Measurements from ENCODE around the gene CIC. TPM values are rescaled to one million over a fixed set of nuclear protein-coding genes. Genes with fewer than 3 reads are reported as not detected.
A peak's percentile ranks its signal among the peaks of the same experiment; 100 is the strongest.

Gene CIC
- polyA plus RNA-seq, 2 of the 4 experiments (the other 2 are of a cell fraction): 7.2 to 56.4 TPM

DNA sequence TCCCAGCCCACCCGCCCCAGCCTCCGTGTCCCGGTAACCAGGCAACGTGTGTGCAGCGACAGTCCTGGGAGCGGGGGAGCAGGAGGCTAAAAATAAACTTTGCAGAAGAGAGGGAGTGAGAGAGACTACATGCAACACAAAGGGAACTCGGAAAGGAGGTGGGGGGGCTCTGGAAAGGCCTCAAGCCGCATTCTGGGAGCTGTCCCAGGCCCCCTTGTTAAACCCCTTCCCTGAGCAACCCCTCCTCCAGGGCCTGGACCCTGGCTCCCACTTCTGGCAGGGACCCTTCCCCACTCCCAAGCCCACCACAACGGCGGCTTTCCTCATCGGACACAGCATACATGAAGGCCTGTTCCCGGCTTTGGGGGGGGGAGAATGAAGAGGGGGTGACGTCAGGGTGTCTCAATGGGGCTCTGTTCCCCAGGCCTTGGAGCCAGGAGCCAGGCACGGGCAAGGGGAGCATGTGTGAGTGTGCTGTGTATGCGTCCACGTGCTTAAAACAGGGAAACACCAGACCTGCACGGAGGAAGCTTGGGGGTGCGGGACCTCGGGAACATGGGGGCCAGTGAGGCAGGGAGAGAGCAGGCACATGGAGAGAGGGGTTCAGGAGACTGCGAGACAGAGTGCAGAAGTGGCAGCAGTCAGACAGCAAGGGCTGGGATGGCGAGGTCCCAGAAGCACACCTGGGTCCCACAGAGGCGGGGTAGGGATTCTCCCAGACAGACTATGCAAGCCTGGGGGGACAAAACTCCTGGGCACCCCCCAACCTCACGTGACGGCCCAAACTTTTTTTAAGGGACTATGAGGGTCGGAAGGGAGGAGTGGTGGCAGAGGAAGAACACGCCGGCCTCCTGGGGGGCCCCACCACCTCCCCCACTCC lies 16.4 kb upstream of the CIC start (continued):
- no peak for TF ChIP-seq CTCF (IDR thresholded peaks at IDR 0.05)
- TF ChIP-seq FOXS1 (CRISPR knock-in tag; IDR thresholded peaks at IDR 0.05): no peak
- no peak for TF ChIP-seq KDM5A (IDR thresholded peaks at IDR 0.05)
- TF ChIP-seq ZC3H11A (IDR thresholded peaks at IDR 0.05): no peak
- no peak for TF ChIP-seq ATOH8 (CRISPR knock-in tag; IDR thresholded peaks at IDR 0.05; ENCODE audit: low read depth)
- no peak for TF ChIP-seq POLR2A (IDR thresholded peaks at IDR 0.05; ENCODE audit: low read length)
- TF ChIP-seq, protein P1, sequence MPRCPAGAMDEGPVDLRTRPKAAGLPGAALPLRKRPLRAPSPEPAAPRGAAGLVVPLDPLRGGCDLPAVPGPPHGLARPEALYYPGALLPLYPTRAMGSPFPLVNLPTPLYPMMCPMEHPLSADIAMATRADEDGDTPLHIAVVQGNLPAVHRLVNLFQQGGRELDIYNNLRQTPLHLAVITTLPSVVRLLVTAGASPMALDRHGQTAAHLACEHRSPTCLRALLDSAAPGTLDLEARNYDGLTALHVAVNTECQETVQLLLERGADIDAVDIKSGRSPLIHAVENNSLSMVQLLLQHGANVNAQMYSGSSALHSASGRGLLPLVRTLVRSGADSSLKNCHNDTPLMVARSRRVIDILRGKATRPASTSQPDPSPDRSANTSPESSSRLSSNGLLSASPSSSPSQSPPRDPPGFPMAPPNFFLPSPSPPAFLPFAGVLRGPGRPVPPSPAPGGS (IDR thresholded peaks at IDR 0.05): 0 out of 3 replicates have a peak, but pooled peaks have one; percentile 15
- no peak for TF ChIP-seq FOSL2 (IDR thresholded peaks at IDR 0.05)
- TF ChIP-seq FOSL2 (CRISPR knock-in tag; IDR thresholded peaks at IDR 0.05): no peak
- no peak for TF ChIP-seq EHMT2 (IDR thresholded peaks at IDR 0.05; ENCODE audit: low read depth)
- no peak for TF ChIP-seq CHD4 (IDR thresholded peaks at IDR 0.05; ENCODE audit: borderline replicate concordance)
- no peak for TF ChIP-seq ZSCAN20 (CRISPR knock-in tag; IDR thresholded peaks at IDR 0.05)
- 0 out of 5 replicates have a peak, but pooled peaks of 1 of the 2 experiments have one; percentile 3 for TF ChIP-seq JUN (IDR thresholded peaks at IDR 0.05)
- no peak for TF ChIP-seq RARB (CRISPR knock-in tag; IDR thresholded peaks at IDR 0.05)
- no peak for TF ChIP-seq CHD2 (IDR thresholded peaks at IDR 0.05; ENCODE audit: low read length, partially characterized antibody)

DNA sequence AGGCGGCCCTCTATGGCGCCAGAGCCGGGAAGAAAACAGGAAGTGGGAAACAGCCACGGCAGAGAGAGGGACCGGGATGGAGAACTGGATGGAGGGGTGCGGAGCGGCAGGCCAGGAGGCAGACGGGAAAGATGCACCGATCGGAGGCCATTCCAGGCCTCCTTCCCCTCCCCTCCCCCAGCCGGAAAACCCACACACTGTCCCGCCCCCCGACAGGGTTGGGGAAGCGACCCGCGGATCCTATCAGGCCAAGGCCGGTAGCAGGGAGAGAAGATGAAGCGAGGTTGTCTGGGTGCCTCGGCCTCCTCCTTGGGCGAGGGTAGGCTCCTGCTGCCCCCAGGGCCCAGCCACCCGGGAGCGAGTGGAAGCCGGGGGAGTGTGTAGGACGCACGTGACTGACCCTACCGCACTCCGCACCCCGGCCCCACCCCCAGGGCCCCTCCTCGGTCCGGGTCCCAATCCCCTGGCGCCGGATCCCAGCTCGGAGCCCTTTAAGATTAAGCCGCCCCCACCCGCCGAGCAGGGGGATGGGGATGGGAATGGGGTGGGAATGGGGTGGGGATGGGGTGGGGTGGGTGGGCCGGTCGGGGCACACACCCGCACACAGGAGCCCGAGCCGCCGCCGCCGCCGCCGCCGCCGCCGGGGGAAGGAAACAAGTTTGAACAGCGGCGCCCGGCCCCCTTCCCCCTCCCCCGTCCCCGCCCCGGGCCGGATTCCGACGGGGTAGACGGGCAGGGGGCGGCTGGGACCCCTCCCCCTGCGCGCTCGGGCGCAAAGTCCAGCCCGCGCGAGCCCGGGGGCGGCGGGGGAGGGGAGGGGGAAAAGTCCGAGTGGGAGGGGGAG lies 15.6 kb upstream of the CIC start:
- H3K4me2 ChIP-seq: peak overlapping the region; percentile 92
- peak; percentile 37; the same call in 1 of the 2 replicates for TF ChIP-seq PHF8 (IDR thresholded peaks at IDR 0.05; ENCODE audit: borderline replicate concordance, low read depth)
- peak in 1 of 2 experiments; percentile 63; a peak in 2 of 5 replicates for TF ChIP-seq EP300 (IDR thresholded peaks at IDR 0.05)
- TF ChIP-seq CBX8 (IDR thresholded peaks at IDR 0.05): no peak
- TF ChIP-seq, protein P2, sequence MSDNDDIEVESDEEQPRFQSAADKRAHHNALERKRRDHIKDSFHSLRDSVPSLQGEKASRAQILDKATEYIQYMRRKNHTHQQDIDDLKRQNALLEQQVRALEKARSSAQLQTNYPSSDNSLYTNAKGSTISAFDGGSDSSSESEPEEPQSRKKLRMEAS (IDR thresholded peaks at IDR 0.05): peak; percentile 59; the same call in 1 of the 2 replicates
- no peak for TF ChIP-seq ESRRA (IDR thresholded peaks at IDR 0.05; ENCODE audit: borderline replicate concordance, low read length)
- TF ChIP-seq CEBPB (IDR thresholded peaks at IDR 0.05): no peak
- no peak for TF ChIP-seq ZNF302 (CRISPR knock-in tag; IDR thresholded peaks at IDR 0.05)
- TF ChIP-seq RCOR1 (IDR thresholded peaks at IDR 0.05; ENCODE audit: low read depth, low read length): no peak
- TF ChIP-seq JUN (IDR thresholded peaks at IDR 0.05): peak; percentile 58 to 76; a peak in 4 of 5 replicates
- TF ChIP-seq MAZ (IDR thresholded peaks at IDR 0.05; ENCODE audit: borderline replicate concordance, low read depth, low read length): no peak
- TF ChIP-seq REST (IDR thresholded peaks at IDR 0.05): no peak
- TF ChIP-seq, protein P1 (IDR thresholded peaks at IDR 0.05): 0 out of 3 replicates have a peak, but pooled peaks have one; percentile 39
- TF ChIP-seq HOXA7 (CRISPR knock-in tag; IDR thresholded peaks at IDR 0.05): no peak
- TF ChIP-seq TP53 (CRISPR knock-in tag; IDR thresholded peaks at IDR 0.05): no peak

More for the DNA sequence above, 15.6 kb upstream of the CIC start:
- Histone ChIP-seq H3K9me3 (no peaks in the 10 kb centered on the region), H3K27ac (peak overlapping the region; percentile 94 to 96), H3K4me3 (peak overlapping the region; percentile 94), H3K4me1 (peaks cover 57% of the 10 kb centered on the region)
- ChIA-PET CTCF (interaction anchor here (1.8 to 21.7 kb wide), 3 partner anchors 8 to 42 kb away, joined by 4 to 616 read pairs (median 373); partner anchors contain the start of genes CIC, PAFAH1B3 and PRR19), POLR2A (interaction anchor here (3.4 kb wide), 1 partner anchor 10 kb away, joined by 28 read pairs; the partner anchor contains the start of gene GSK3A)
- WGBS (ENCODE audit: missing lambda C conversion rate): 2% methylated on average over 29 of the region's 71 CpGs
- FAIRE-seq (peak; percentile 92), DNase-seq (ENCODE audit: low read depth in 1 of 2, low spot score in 1 of 2) (peak; percentile 81 to 97), ATAC-seq (peak; percentile 17 to 42)

Measured in A549 (cell line).